Left lung (tissue), 10 donors: ENCODE results near the gene AGAP1. TPM values are rescaled to one million over a fixed set of nuclear protein-coding genes. Genes with fewer than 3 reads are reported as not detected.

Source experiments
- ATAC-seq: fragments of 200-7000 bp; cut with Tn5 transposase; one replicate; pipeline ENCODE4 v1.9.1; 2020; ENCODE audit warnings: moderate library complexity
- DNase-seq, 4 donors: peaks; one replicate each; pipeline ENCODE4 v3.0.0-alpha.2; 2013 to 2020
- H3K27ac ChIP-seq, 2 donors: fragments of 200-600 bp; sonication (generic) in 1 of 2; one replicate each; pipeline versions ENCODE4 v1.5.0 to v1.8.0; 2020 to 2021
- H3K27me3 ChIP-seq, 2 donors: fragments of 200-600 bp; sonication (generic) in 1 of 2; one replicate each; pipeline versions ENCODE4 v1.5.0 to v1.8.0; 2020 to 2021
- H3K36me3 ChIP-seq, 2 donors: fragments of 200-600 bp; sonication (generic) in 1 of 2; one replicate each; pipeline versions ENCODE4 v1.5.0 to v1.8.0; 2020 to 2021
- H3K4me1 ChIP-seq, 2 donors: fragments of 200-600 bp; one replicate each; pipeline ENCODE4 v1.8.0; 2021
- H3K4me3 ChIP-seq, 2 donors: fragments of 200-600 bp; sonication (generic) in 1 of 2; one replicate each; pipeline versions ENCODE4 v1.5.0 to v1.8.0; 2020 to 2021; ENCODE audit warnings: mild to moderate bottlenecking in 1 of 2
- H3K9me3 ChIP-seq, 2 donors: fragments of 200-600 bp; sonication (generic) in 1 of 2; one replicate each; pipeline versions ENCODE4 v1.5.0 to v1.8.0; 2020 to 2021
- intact Hi-C, 2 donors: fragments of 100-400 bp; cut with DNase I; formaldehyde crosslinking; loops; one replicate each; pipeline versions ENCODE4 v1.11.2 to v1.14.2; 2022
- polyA plus RNA-seq, 6 donors: library from polyadenylated mRNA; unstranded; fragments of 120-200 nt; gene quantifications; one replicate each; pipeline ENCODE4 v1.2.1, GENCODE V29; 2013; ENCODE audit not compliant: insufficient read length in 6 of 6
- total RNA-seq, 2 donors: library from RNA; stranded (reverse); fragmentation: NEBNext Ultra II Directional; extraction: Animal tissue kit (Norgen Biotek cat#: 25700); gene quantifications; one replicate each; pipeline ENCODE4 v1.2.1, GENCODE V29; 2021
- TF ChIP-seq, protein P1 (sequence below), 2 donors: fragments of 200-600 bp; sonication (generic) in 1 of 2; IDR thresholded peaks; one replicate each; pipeline versions ENCODE4 v1.5.0 to v1.8.0; 2021; ENCODE audit warnings: antibody characterized with exemption in 2 of 2
- donor health status: DM: no; HTN: yes; CAD: no.
- donor health status: DM: no; HTN: no; CAD: no.

The AGAP1 gene
- total and polyA plus RNA-seq, 8 donors, result 13.1 to 25.4 (median 22.4) TPM

DNA sequence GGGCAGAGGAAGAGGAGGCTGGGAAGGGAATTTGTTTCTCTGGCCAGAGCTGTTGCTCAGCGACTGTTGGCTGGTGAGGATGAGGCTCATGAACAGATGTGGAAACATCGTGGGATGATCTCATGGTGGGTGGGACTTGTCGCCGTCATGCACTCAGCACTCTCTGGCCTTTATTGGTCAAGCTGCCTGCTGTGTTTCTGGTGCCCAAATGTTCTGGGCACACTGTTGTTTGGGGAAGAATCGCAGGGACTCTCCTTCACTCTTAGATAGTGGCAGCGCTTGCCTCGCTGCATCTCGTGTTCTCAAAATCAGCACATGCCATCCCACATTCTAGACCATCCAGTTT lies 145.6 kb downstream of the AGAP1 start:
- Histone ChIP-seq H3K36me3 (no peaks in the 10 kb centered on the region), H3K4me1 (peaks cover 19 to 24% of the 10 kb centered on the region in 2 donors), H3K4me3 (no peak overlapping the region), H3K27ac (peak overlapping the region; percentile 33 to 81), H3K9me3 (no peaks in the 10 kb centered on the region), H3K27me3 (no peaks in the 10 kb centered on the region)
- intact Hi-C loops, result no loop called here
- ATAC-seq (peak; percentile 61), DNase-seq (peak in 2 of 4 donors; percentile 64 to 77)
- TF ChIP-seq, protein P1, sequence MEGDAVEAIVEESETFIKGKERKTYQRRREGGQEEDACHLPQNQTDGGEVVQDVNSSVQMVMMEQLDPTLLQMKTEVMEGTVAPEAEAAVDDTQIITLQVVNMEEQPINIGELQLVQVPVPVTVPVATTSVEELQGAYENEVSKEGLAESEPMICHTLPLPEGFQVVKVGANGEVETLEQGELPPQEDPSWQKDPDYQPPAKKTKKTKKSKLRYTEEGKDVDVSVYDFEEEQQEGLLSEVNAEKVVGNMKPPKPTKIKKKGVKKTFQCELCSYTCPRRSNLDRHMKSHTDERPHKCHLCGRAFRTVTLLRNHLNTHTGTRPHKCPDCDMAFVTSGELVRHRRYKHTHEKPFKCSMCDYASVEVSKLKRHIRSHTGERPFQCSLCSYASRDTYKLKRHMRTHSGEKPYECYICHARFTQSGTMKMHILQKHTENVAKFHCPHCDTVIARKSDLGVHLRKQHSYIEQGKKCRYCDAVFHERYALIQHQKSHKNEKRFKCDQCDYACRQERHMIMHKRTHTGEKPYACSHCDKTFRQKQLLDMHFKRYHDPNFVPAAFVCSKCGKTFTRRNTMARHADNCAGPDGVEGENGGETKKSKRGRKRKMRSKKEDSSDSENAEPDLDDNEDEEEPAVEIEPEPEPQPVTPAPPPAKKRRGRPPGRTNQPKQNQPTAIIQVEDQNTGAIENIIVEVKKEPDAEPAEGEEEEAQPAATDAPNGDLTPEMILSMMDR (IDR thresholded peaks at IDR 0.05), result no peak

DNA sequence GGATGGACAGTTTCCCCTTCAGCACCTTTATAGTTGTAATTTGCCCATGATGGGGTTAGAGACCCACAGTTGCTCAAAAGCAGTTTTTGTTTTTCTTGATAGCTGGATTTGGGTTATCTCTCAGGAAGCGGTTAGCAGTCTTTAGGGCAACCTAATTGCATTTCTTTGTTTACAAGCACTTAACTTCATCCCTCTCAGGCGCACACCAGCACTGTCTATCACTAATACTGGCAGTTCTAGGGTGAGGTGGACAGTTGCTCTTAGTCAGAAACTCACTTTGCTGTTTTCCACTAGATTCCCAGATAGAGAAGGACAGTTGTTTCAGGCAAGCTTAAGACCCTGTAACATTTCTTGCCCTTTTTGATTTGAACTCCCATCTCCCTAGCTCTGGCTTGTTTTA lies 146.0 kb downstream of the AGAP1 start:
- ATAC-seq, result no peak
- peaks cover 19 to 24% of the 10 kb centered on the region in 2 donors for H3K4me1 ChIP-seq
- no peaks in the 10 kb centered on the region for H3K27me3 ChIP-seq
- no peak for DNase-seq
- no peaks in the 10 kb centered on the region for H3K36me3 ChIP-seq
- TF ChIP-seq, protein P1 (IDR thresholded peaks at IDR 0.05), result no peak
- intact Hi-C loops, result no loop called here
- H3K4me3 ChIP-seq, result no peak overlapping the region
- no peaks in the 10 kb centered on the region for H3K9me3 ChIP-seq
- peak overlapping the region in 1 of 2 donors; percentile 81 for H3K27ac ChIP-seq

DNA sequence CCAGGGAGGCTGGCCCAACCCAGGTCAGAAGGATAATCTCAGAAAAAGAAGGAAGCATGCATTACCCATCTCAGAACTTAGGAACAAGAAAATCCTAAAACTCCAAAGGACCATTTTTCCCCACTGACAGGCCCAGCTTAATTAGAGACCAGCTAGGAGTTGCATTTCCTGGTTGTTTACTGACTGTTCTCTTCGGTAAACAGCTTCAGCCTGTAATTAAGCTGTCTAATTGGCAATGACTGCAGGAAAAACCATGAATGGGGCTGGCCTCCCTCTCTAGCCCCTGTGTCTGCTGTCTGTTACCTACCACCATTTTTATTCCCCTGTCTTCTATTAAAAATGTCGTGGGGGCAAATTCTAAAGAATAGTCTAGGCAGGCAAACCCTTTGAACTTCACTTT lies 146.5 kb downstream of the AGAP1 start:
- no peak for ATAC-seq
- H3K4me1 ChIP-seq, result peaks cover 19 to 24% of the 10 kb centered on the region in 2 donors

DNA sequence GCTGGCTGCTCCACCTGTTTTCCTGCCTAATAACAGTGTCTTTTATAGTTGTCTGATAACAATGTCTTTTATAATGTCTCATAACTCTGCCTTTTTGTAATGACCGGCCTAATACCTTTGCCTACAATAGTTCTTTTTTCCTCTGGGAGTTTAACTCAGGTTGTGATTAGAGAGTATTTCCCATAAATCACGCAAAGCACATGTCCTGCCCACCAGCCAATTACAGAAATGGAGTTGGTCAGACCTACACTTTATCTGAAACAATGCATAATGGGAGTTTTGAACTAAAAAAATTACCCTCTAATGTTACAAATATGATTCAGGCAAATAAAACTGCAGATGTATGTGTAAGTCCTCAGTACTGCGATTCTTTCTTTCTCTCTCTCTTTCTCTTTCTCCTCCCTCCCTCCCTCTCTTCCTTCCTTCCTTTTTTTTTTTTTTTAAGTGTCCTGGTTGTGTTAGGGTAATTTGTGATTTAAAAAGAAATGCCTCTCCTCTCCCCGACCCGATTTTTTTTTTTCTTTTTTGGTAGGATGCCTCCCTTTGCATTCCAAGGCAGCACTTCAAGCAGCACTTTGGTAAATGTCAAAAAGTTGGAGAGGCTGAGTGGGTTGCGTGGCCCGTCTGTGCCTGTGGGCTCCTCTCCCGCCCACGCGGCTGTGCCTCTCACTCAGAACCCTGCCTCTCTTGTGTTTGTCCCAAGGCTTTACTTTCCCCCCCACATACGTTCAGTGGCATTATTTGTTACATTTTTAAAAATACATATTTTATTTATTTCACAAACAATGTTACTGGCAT lies 147.3 kb downstream of the AGAP1 start:
- TF ChIP-seq, protein P1 (IDR thresholded peaks at IDR 0.05), result no peak
- no peak for DNase-seq
- Histone ChIP-seq H3K36me3 (no peaks in the 10 kb centered on the region), H3K27ac (peak overlapping the region; percentile 18 to 81), H3K9me3 (no peaks in the 10 kb centered on the region), H3K4me3 (no peak overlapping the region), H3K27me3 (no peaks in the 10 kb centered on the region), H3K4me1 (peaks cover 19 to 24% of the 10 kb centered on the region in 2 donors)
- intact Hi-C loops, result no loop called here
- ATAC-seq, result peak; percentile 63

More for the DNA sequence above, 146.5 kb downstream of the AGAP1 start:
- Histone ChIP-seq H3K9me3 (no peaks in the 10 kb centered on the region), H3K27ac (peak overlapping the region; percentile 18 to 81), H3K36me3 (no peaks in the 10 kb centered on the region), H3K27me3 (no peaks in the 10 kb centered on the region), H3K4me3 (no peak overlapping the region)
- intact Hi-C loops, result no loop called here
- TF ChIP-seq, protein P1 (IDR thresholded peaks at IDR 0.05), result no peak
- DNase-seq, result no peak

DNA sequence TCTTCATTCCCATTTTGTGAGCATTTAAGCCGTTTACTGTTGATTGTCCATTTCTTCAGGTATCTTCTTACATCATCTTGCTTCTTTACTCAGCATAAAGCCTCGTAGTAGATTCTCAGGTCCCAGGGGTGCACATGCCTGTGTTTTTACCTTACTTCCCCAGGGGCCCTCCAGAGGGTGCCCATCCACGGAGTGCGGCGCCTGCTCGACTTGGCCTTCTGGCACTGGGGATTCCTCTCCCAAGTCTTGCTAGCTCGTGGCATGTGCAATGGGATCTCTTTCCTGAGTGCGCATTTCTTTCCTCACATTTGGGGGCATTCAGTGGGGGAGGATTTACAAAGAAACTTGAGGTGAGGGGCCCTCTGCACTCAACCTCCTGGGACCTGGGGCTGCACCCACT lies 148.1 kb downstream of the AGAP1 start:
- intact Hi-C loops, result no loop called here

More for the DNA sequence above, 148.1 kb downstream of the AGAP1 start:
- DNase-seq, result no peak
- H3K27ac ChIP-seq, result peak overlapping the region in 1 of 2 donors; percentile 81
- no peak for ATAC-seq
- H3K9me3 ChIP-seq, result no peaks in the 10 kb centered on the region
- TF ChIP-seq, protein P1 (IDR thresholded peaks at IDR 0.05), result no peak
- H3K27me3 ChIP-seq, result no peaks in the 10 kb centered on the region
- H3K4me1 ChIP-seq, result peaks cover 19 to 24% of the 10 kb centered on the region in 2 donors
- no peak overlapping the region for H3K4me3 ChIP-seq
- no peaks in the 10 kb centered on the region for H3K36me3 ChIP-seq
